Osteoblast (primary cell): Measurements from ENCODE around the gene SLIT3. TPM values are rescaled to one million over a fixed set of nuclear protein-coding genes. Genes with fewer than 3 reads are reported as not detected.
A peak's percentile ranks its signal among the peaks of the same experiment; 100 is the strongest.

Experiments used
- DNase-seq: peaks from one replicate; pipeline ENCODE4 v3.0.0; 2011; ENCODE audit warnings: low spot score, mixed read lengths; ENCODE audit not compliant: insufficient read length; ENCODE audit errors: missing footprints
- H2AFZ ChIP-seq: 2 replicates; pipeline ENCODE4 v1.6.0; 2011; ENCODE audit warnings: mild to moderate bottlenecking, low read length
- H3K27ac ChIP-seq: 2 replicates; pipeline ENCODE4 v1.5.1; 2011; ENCODE audit warnings: mild to moderate bottlenecking, low read depth, low read length, moderate library complexity
- H3K27me3 ChIP-seq: 2 replicates; pipeline ENCODE4 v1.6.0; 2012; ENCODE audit warnings: mild to moderate bottlenecking, control low read depth, inconsistent platforms, low read length, moderate library complexity; ENCODE audit not compliant: insufficient read depth
- H3K36me3 ChIP-seq: 2 replicates; pipeline ENCODE4 v1.5.1; 2011; ENCODE audit warnings: mild to moderate bottlenecking, low read length, control low read depth, moderate library complexity; ENCODE audit not compliant: insufficient read depth
- H3K4me1 ChIP-seq: 2 replicates; pipeline ENCODE4 v1.5.1; 2011; ENCODE audit warnings: mild to moderate bottlenecking, low read length, control low read depth, moderate library complexity; ENCODE audit not compliant: insufficient read depth
- H3K4me2 ChIP-seq: 2 replicates; pipeline ENCODE4 v1.6.0; 2011; ENCODE audit warnings: mild to moderate bottlenecking, low read length; ENCODE audit not compliant: insufficient read depth
- H3K4me3 ChIP-seq: fragments of 200-600 bp; sonication (generic); 3 replicates; pipeline ENCODE4 v1.5.1; 2012; ENCODE audit warnings: mild to moderate bottlenecking, low read length, inconsistent platforms; ENCODE audit not compliant: insufficient read depth
- H3K79me2 ChIP-seq: 2 replicates; pipeline ENCODE4 v1.6.0; 2012; ENCODE audit warnings: mild to moderate bottlenecking, low read length, control low read depth, inconsistent platforms; ENCODE audit not compliant: insufficient read depth
- H3K9me3 ChIP-seq: 2 replicates; pipeline ENCODE4 v1.5.1; 2011; ENCODE audit warnings: low read depth, low read length, control low read depth
- H4K20me1 ChIP-seq: 2 replicates; pipeline ENCODE4 v1.6.0; 2012; ENCODE audit warnings: mild to moderate bottlenecking, low read length, control low read depth; ENCODE audit not compliant: insufficient read depth
- CTCF ChIP-seq: IDR thresholded peaks from 2 replicates; pipeline ENCODE4 v1.5.1; 2011; ENCODE audit warnings: mild to moderate bottlenecking, low read depth, low read length, moderate library complexity; ENCODE audit errors: extremely low read depth
- total RNA-seq: library from RNA; depleted of rRNA; stranded (reverse); fragments of >200 nt; gene quantifications from 2 replicates; pipeline ENCODE4 v1.2.3, GENCODE V29; 2012

Gene SLIT3
- total RNA-seq, 1 donor, result 37.6 TPM

DNA sequence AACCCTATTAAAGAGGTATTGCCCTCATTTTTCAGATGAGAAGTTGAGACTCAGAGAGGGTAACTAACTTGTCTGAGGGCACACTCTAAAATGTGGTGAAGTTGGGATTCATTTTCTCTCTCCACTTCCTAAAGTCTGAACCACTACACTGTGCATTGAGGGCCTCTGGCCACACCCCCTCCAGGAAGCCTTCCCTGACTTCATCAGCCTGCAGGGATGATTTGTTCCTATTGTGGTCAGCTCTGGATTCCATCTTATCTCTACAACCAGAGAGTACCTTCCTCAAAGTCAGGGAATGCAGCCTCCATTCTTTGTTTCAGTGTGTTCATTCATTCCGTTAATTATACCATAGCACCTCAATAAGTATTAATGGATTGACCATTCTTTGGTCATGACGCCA, 365.8 kb downstream of the SLIT3 start:
- DNase-seq, result no peak
- Histone ChIP-seq H3K9me3 (no peaks in the 10 kb centered on the region), H3K4me3 (no peak overlapping the region), H2AFZ (no peak overlapping the region), H3K27ac (no peak overlapping the region), H3K4me1 (peaks cover 13% of the 10 kb centered on the region), H4K20me1 (no peaks in the 10 kb centered on the region), H3K79me2 (no peaks in the 10 kb centered on the region), H3K36me3 (no peaks in the 10 kb centered on the region), H3K4me2 (no peak overlapping the region), H3K27me3 (no peaks in the 10 kb centered on the region)
- TF ChIP-seq CTCF, result no peak

DNA sequence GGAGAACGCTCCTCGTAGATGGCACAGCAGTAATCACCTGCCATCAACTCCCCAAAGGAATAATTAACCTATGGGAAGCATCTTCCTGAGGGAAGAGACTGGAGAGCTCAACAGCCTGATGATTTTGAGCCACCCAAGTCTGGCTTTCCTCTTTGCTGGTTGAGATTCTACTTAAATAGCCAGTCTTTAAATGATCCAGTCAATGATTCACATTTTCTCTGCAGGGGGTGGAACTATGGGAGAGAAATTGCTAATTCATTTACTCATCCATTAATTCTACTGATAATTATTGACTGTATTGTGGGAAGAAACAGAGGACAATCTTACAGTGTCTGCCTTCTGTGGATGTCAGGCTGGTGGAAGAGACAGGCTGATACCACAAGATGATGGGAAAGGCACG, 366.8 kb downstream of the SLIT3 start:
- Histone ChIP-seq H3K4me1 (peaks cover 13% of the 10 kb centered on the region), H3K27me3 (no peaks in the 10 kb centered on the region), H3K79me2 (no peaks in the 10 kb centered on the region), H4K20me1 (no peaks in the 10 kb centered on the region), H3K27ac (no peak overlapping the region), H3K4me2 (no peak overlapping the region), H3K9me3 (no peaks in the 10 kb centered on the region), H3K4me3 (no peak overlapping the region), H3K36me3 (no peaks in the 10 kb centered on the region), H2AFZ (no peak overlapping the region)
- no peak for DNase-seq
- TF ChIP-seq CTCF, result no peak

GRCh38 chr5:168932400-168933189, 368.3 kb downstream of the SLIT3 start:
- no peaks in the 10 kb centered on the region for H3K27me3 ChIP-seq
- H3K79me2 ChIP-seq, result no peaks in the 10 kb centered on the region
- DNase-seq, result no peak
- no peak overlapping the region for H2AFZ ChIP-seq
- no peak overlapping the region for H3K27ac ChIP-seq
- H3K4me3 ChIP-seq, result no peak overlapping the region
- peak overlapping the region; percentile 58 for H3K4me2 ChIP-seq
- peaks cover 13% of the 10 kb centered on the region for H3K4me1 ChIP-seq
- no peaks in the 10 kb centered on the region for H4K20me1 ChIP-seq
- no peak for TF ChIP-seq CTCF
- H3K9me3 ChIP-seq, result no peaks in the 10 kb centered on the region
- H3K36me3 ChIP-seq, result no peaks in the 10 kb centered on the region

DNA sequence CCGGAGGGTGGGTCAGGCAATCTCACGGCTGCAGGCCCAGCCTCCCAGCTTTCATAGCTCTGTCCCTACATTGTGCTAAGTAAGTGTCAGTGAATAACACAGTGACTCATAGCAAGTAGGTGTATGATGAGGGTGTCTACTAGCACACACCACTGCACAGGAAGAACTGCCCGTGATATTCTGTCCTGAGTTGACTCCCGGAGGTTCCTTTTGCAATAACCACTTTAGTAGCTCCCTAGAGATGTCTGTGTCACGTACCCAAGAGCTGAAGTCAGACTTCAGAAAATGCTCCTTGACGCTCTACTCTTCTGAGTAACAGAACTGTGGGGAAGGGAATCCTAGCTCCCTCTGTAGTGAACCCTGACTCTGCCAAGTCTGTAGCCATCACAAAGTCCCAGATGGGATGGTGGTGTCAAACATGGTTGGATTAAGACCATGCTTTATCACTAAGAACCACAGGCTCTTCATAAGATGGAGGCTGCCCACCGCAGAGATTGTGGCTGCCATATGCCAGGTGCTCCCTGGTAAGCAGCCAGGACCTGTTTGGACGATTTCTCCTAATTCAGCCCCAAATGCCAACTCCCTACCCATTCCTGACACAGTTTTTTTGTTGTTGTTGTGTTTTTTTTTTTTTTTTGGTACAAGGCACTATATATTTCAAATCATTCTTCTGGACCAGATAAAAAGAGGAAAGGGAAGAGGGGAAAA, 369.1 kb downstream of the SLIT3 start:
- Histone ChIP-seq H3K9me3 (no peaks in the 10 kb centered on the region), H3K27me3 (no peaks in the 10 kb centered on the region), H3K36me3 (no peaks in the 10 kb centered on the region), H2AFZ (no peak overlapping the region), H3K27ac (peak overlapping the region; percentile 66), H3K4me2 (peak overlapping the region; percentile 58), H4K20me1 (no peaks in the 10 kb centered on the region), H3K79me2 (no peaks in the 10 kb centered on the region), H3K4me1 (peaks cover 13% of the 10 kb centered on the region), H3K4me3 (no peak overlapping the region)
- no peak for TF ChIP-seq CTCF
- peak; percentile 90 for DNase-seq
